Ovary (tissue), 3 donors: ENCODE data around the gene NKD2.

ENCODE experiments used
- CTCF ChIP-seq, 3 donors: fragments of 450-650 bp in 2 of 3; fragments of 200-600 bp in 1 of 3; IDR thresholded peaks; one replicate each; pipeline versions ENCODE4 v1.5.1 to v1.8.0; 2016 to 2022; ENCODE audit warnings: antibody characterized with exemption in 3 of 3, mild to moderate bottlenecking in 1 of 3
- EP300 ChIP-seq: sonication (generic); formaldehyde crosslinking; IDR thresholded peaks from one replicate; pipeline ENCODE4 v1.6.1; 2017; ENCODE audit warnings: antibody characterized with exemption
- POLR2A ChIP-seq: fragments of 450-650 bp; IDR thresholded peaks from one replicate; pipeline ENCODE4 v1.6.1; 2017; ENCODE audit warnings: antibody characterized with exemption, mild to moderate bottlenecking, moderate library complexity
- donor health status: DM: no; HTN: no; CAD: no.

GRCh38 chr5:1074816-1075554 lies 66.4 kb downstream of the NKD2 start:
- TF ChIP-seq CTCF (IDR thresholded peaks at IDR 0.05): no peak
- no peak for TF ChIP-seq POLR2A
- no peak for TF ChIP-seq EP300
